AG09319 (cell line): ENCODE data around the gene GRP.

Experiments used
- DNase-seq: peaks from one replicate; pipeline ENCODE4 v3.0.0-alpha.2; 2010; ENCODE audit warnings: low read depth; ENCODE audit errors: extremely low read depth
- TF ChIP-seq, protein P1 (sequence below): IDR thresholded peaks from 2 replicates; pipeline ENCODE4 v1.5.1; 2011; ENCODE audit warnings: low read depth, mild to moderate bottlenecking, inconsistent platforms, low read length, moderate library complexity

The GRP gene

DNA sequence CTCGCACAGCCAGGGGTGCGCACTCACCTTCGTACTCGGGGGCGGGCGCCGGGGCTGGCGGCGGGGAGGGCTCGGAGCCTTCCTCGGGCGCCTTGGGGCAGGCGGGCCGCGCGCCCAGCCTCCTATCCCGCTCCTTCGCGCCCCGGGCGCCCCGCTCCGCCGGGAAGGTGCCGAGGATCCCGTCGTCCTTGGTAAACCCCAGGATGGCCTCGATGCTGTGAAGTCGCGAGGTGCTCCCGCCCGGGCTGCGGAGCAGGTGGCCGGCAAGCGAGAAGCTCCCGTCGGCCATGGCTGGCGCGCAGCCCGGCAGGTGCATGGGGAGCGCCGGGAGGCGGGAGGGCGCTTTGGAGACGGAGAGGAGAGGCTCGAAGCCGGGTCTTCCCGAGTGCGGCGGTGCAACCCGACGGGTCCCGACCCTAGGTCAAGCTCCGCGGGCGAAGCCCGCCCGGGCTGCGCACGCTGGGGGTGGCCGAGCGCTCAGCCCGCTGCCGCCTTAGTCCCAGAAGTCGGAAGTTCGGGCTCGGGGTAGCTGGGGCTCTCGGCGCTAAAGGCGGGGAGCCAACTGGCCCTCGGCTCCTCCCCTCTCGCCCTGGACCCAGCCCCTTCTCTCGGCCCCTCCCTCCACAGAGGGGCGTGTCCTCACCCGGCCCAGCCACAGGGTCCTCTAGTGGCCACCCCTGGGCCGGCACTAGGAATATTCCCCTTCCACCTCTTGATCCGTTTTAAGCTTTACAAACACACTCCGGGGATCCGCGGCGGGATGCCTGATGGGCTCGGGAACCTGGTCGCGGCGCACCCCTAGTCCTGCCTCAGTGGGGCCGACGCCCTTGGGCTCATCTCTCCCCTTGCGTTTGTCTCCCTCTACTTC, 53.2 kb downstream of the GRP start, which contains the start of gene RAX:
Gene RAX (minus strand): TSS at position 564 of the 868 bp plus-strand sequence. CDS start 248 bp downstream, at position 316.
- TF ChIP-seq, protein P1, sequence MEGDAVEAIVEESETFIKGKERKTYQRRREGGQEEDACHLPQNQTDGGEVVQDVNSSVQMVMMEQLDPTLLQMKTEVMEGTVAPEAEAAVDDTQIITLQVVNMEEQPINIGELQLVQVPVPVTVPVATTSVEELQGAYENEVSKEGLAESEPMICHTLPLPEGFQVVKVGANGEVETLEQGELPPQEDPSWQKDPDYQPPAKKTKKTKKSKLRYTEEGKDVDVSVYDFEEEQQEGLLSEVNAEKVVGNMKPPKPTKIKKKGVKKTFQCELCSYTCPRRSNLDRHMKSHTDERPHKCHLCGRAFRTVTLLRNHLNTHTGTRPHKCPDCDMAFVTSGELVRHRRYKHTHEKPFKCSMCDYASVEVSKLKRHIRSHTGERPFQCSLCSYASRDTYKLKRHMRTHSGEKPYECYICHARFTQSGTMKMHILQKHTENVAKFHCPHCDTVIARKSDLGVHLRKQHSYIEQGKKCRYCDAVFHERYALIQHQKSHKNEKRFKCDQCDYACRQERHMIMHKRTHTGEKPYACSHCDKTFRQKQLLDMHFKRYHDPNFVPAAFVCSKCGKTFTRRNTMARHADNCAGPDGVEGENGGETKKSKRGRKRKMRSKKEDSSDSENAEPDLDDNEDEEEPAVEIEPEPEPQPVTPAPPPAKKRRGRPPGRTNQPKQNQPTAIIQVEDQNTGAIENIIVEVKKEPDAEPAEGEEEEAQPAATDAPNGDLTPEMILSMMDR: peak; percentile 8
- no peak for DNase-seq

DNA sequence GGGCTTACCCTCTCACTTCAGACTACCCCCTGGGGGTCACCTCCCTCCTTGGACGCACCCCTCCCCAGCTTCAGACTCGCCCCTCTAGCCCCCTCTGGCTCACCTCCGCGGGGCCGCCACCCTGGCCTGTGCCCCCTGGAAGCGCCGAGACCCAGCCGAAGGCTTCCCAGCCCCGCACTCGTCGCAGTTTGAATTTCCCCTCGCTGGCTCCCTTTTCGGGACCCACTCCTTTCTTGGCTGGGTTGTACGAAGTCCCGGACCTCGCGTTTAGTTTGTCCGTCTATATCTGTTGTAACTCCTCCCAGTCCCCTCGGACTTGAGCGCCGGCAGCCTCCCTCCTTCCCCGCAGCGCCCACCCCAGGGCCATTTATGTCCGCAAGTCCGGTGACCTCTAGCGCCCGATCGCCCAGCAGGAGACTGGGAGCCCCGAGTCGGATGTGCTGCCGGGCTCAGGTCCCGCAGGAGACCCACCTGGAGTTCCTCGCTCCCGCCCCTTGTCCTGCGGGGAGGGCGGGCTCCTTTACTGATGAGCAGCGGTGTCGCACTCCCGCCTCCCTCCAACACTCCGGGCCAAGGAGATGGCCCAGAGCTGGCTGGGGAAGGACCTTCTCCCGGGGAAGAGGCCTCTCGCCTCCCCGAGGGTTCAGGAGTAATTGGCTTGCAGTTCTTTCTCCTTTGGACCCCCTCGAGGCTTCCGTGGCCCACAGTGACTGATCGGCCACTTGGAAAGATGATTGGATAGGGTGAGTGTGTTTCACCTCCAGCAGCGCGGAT, 54.0 kb downstream of the GRP start:
- TF ChIP-seq, protein P1: no peak
- no peak for DNase-seq

DNA sequence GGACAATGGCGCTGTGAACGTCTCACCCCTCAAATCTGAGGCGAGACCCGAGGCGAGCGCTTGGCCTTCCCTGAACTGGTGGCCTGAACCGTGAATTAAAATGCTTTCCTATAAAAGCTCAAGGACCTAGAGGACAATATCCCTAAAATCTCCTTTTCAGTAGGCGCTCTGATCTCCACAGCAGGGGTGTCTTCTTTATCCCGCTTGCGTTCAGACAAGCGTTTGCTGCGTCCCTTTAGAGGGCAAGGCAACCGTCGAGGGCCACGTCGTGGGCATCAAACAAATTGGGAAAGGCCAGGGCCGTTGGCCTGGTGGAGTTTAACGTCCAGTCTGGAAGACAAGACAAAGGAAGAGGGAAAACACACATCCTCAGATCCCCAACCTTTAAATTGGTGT, 54.6 kb downstream of the GRP start:
- DNase-seq: no peak
- TF ChIP-seq, protein P1: no peak

DNA sequence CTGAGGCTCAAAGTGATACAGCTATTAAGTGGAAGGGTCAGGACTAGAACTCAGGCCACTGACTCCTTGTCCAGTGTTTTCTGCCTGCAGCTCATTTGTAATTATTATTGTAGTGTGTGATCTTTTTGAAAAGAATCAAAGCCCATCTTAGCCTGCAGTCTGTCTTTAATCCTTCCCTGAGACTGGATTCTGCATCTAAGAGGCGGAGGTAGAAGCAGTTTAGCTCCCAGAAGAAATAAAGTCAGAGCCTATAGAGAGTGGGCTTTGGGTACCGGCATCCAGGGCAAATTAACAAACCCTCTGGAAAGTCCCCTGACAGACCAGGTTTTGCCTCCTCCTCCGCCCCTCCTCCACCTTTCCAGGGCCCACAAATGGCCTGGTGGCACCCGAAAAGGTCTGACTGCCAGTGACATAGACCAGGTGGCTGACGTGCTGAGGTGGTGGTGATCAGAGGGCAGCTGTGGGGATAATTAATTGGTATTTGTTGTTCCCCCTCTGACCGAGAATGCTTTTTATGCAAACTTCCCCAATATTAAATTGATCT, 55.5 kb downstream of the GRP start:
- TF ChIP-seq, protein P1: no peak
- no peak for DNase-seq

DNA sequence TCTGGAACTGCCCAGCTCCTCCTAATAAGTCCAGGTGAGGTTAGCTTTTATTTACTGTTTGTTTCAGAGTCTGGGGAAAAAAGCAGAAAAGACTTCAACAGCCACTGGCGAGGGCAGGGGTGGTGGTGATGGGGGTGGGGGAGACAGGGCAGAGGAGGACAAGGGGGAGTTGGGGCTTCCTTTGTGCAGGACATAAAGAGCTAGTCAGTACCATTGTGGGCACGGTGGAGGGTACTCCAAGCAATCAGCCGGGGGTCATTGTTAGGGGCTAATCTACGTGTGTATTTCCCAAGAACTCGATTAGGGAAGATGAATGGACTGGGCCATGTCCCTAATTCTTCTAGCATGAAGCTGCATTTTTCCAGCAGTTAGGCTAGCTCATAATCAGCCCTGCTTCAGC, 56.1 kb downstream of the GRP start:
- TF ChIP-seq, protein P1: no peak
- DNase-seq: no peak

DNA sequence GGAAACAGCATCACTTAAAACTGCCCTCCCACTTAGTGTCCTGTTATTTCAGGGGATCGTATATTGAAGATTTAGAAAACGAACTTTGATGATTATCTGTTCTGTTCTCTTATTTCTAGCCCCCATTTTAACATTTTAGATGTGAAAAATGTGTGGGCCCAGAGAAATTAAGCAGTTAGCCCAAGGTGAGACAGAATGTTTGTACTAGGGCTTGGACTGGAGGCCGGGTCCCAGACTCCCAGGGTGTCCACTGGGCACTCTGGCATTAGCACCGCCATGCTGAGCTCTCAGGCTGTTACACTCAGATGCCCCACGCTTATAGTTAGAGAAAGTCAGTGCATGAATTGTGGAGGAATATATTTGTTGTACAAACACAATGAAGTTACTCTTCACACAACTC, 58.8 kb downstream of the GRP start:
- TF ChIP-seq, protein P1: no peak

More for the DNA sequence above, 58.8 kb downstream of the GRP start:
- DNase-seq: no peak
